Nephron (organoid): ENCODE measurements around the gene VPS13D.
"Not testable (repeated sequence)": the region's sequence is repeated elsewhere in the genome, so short reads cannot be mapped to it uniquely, and the experiment has no call there.

ENCODE experiments used
- H3K27ac Mint-ChIP-seq, 3 experiments: 2 replicates each; pipeline ENCODE4 v1.8.0; 2020; ENCODE audit warnings: mixed read lengths in 3 of 3, mild to moderate bottlenecking in 2 of 3, moderate library complexity in 1 of 3
- H3K27me3 Mint-ChIP-seq: 2 replicates; pipeline ENCODE4 v1.8.0; 2021; ENCODE audit warnings: low read depth, mild to moderate bottlenecking, moderate library complexity, mixed read lengths
- H3K36me3 Mint-ChIP-seq: 2 replicates; pipeline ENCODE4 v1.8.0; 2020; ENCODE audit warnings: low read depth, mixed read lengths
- H3K4me1 Mint-ChIP-seq: 2 replicates; pipeline ENCODE4 v1.8.0; 2020; ENCODE audit warnings: mixed read lengths
- H3K4me3 Mint-ChIP-seq, 3 experiments: 2 replicates each; pipeline ENCODE4 v1.8.0; 2020; ENCODE audit warnings: mild to moderate bottlenecking in 3 of 3, mixed read lengths in 3 of 3, moderate library complexity in 2 of 3
- H3K9me3 Mint-ChIP-seq: 2 replicates; pipeline ENCODE4 v1.8.0; 2020; ENCODE audit warnings: mixed read lengths
- CTCF ChIP-seq, 3 experiments: fragments of 200-600 bp; sonication (generic); IDR thresholded peaks; one replicate each; pipeline ENCODE4 v1.5.0; 2021; ENCODE audit warnings: antibody characterized with exemption in 3 of 3; ENCODE audit not compliant: unreplicated experiment in 3 of 3

VPS13D gene

GRCh38 chr1:12518931-12519692 lies 289.3 kb downstream of the VPS13D start:
- peaks cover 12% of the 10 kb centered on the region for H3K27me3 Mint-ChIP-seq
- no peak for TF ChIP-seq CTCF (IDR thresholded peaks at IDR 0.05; ENCODE audit: unreplicated experiment in 3 of 3)
- H3K36me3 Mint-ChIP-seq = peaks cover 5% of the 10 kb centered on the region
- H3K4me3 Mint-ChIP-seq = peak overlapping the region in 2 of 3 experiments; percentile 23 to 29
- no peaks in the 10 kb centered on the region for H3K9me3 Mint-ChIP-seq
- peak overlapping the region; percentile 84 to 98 (median 89) for H3K27ac Mint-ChIP-seq
- H3K4me1 Mint-ChIP-seq = peaks cover 35% of the 10 kb centered on the region

- peaks cover 29% of the 10 kb centered on the region for H3K4me1 Mint-ChIP-seq
- peaks cover 12% of the 10 kb centered on the region for H3K27me3 Mint-ChIP-seq
- H3K4me3 Mint-ChIP-seq = no peak overlapping the region
- no peak for TF ChIP-seq CTCF (IDR thresholded peaks at IDR 0.05; ENCODE audit: unreplicated experiment in 3 of 3)
- peaks cover 5% of the 10 kb centered on the region for H3K36me3 Mint-ChIP-seq
- peak overlapping the region; percentile 84 to 98 (median 89) for H3K27ac Mint-ChIP-seq
- no peaks in the 10 kb centered on the region for H3K9me3 Mint-ChIP-seq
Observed at GRCh38 chr1:12519693-12520364, 290.0 kb downstream of the VPS13D start.

GRCh38 chr1:12521096-12521495 lies 291.3 kb downstream of the VPS13D start:
- no peak for TF ChIP-seq CTCF (IDR thresholded peaks at IDR 0.05; ENCODE audit: unreplicated experiment in 3 of 3)
- no peaks in the 10 kb centered on the region for H3K9me3 Mint-ChIP-seq
- peaks cover 37% of the 10 kb centered on the region for H3K4me1 Mint-ChIP-seq
- peaks cover 5% of the 10 kb centered on the region for H3K36me3 Mint-ChIP-seq
- H3K27ac Mint-ChIP-seq = peak overlapping the region; percentile 9 to 60 (median 32)
- peaks cover 12% of the 10 kb centered on the region for H3K27me3 Mint-ChIP-seq
- H3K4me3 Mint-ChIP-seq = no peak overlapping the region

GRCh38 chr1:12522780-12523179 lies 292.9 kb downstream of the VPS13D start:
- H3K9me3 Mint-ChIP-seq, H3K36me3 Mint-ChIP-seq, H3K4me3 Mint-ChIP-seq, H3K27ac Mint-ChIP-seq: not testable (repeated sequence)
- Mint-ChIP-seq H3K4me1 (peaks cover 32% of the 10 kb centered on the region), H3K27me3 (peaks cover 12% of the 10 kb centered on the region)

- Mint-ChIP-seq H3K36me3 (no peaks in the 10 kb centered on the region), H3K27me3 (peaks cover 12% of the 10 kb centered on the region), H3K27ac (peak overlapping the region; percentile 56 to 85 (median 56)), H3K4me1 (peaks cover 26% of the 10 kb centered on the region), H3K9me3 (no peaks in the 10 kb centered on the region), H3K4me3 (no peak overlapping the region)
- TF ChIP-seq CTCF (IDR thresholded peaks at IDR 0.05; ENCODE audit: unreplicated experiment in 3 of 3) = no peak
Observed at GRCh38 chr1:12524266-12524665, 294.4 kb downstream of the VPS13D start.

- Mint-ChIP-seq H3K9me3 (no peaks in the 10 kb centered on the region), H3K4me1 (peaks cover 28% of the 10 kb centered on the region), H3K27me3 (no peaks in the 10 kb centered on the region), H3K27ac (peak overlapping the region; percentile 85 to 94 (median 90)), H3K4me3 (no peak overlapping the region), H3K36me3 (no peaks in the 10 kb centered on the region)
- TF ChIP-seq CTCF (IDR thresholded peaks at IDR 0.05; ENCODE audit: unreplicated experiment in 3 of 3) = no peak
Observed at GRCh38 chr1:12525311-12526181, 295.7 kb downstream of the VPS13D start.
